ENCODE measurements around the gene ZNF185.
A peak's percentile ranks its signal among the peaks of the same experiment; 100 is the strongest.

The ZNF185 gene

DNA sequence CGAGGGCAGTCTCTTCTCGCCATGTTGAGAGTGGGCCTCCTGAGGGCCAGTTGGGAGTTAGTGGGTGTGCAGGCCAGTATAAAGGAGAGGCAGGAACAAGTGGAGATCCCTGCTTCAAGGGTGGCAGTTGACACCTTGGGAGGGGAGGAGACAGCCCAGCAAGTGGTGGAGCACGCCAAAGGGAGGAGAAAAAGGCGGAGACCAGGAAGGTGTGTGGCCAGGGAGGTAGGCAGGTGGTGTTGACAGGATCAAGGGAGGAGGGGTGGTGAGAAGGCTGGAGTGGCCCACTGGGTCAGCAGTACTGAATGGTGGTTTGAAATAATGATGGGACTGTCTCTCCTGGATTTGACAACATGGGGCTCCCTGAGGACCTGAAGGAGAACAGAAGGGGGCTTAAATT, 32.6 kb downstream of the ZNF185 start:
- DNase-seq (ENCODE audit: low read depth, low spot score) = no peak
- H3K27me3 ChIP-seq (ENCODE audit: insufficient read depth, insufficient read length) = no peaks in the 10 kb centered on the region
- H3K9ac ChIP-seq (ENCODE audit: insufficient read length, low read depth) = no peak overlapping the region
- H3K4me3 ChIP-seq (ENCODE audit: insufficient read length, low read depth) = no peak overlapping the region
- peaks cover 3% of the 10 kb centered on the region for H3K4me1 ChIP-seq (ENCODE audit: insufficient read depth, insufficient read length)
- no peak for TF ChIP-seq SUZ12 (IDR thresholded peaks at IDR 0.05; ENCODE audit: extremely low read depth, insufficient read depth, insufficient read length)
- TF ChIP-seq YY1 (IDR thresholded peaks at IDR 0.05; ENCODE audit: insufficient read depth, insufficient read length) = no peak
- no peak for TF ChIP-seq ZNF274 (IDR thresholded peaks at IDR 0.05; ENCODE audit: low read depth, low read length)
- no peaks in the 10 kb centered on the region for H3K9me3 ChIP-seq (ENCODE audit: insufficient read depth, low read length)
- H3K36me3 ChIP-seq (ENCODE audit: insufficient read depth, insufficient read length, low read length) = peaks cover 10% of the 10 kb centered on the region

DNA sequence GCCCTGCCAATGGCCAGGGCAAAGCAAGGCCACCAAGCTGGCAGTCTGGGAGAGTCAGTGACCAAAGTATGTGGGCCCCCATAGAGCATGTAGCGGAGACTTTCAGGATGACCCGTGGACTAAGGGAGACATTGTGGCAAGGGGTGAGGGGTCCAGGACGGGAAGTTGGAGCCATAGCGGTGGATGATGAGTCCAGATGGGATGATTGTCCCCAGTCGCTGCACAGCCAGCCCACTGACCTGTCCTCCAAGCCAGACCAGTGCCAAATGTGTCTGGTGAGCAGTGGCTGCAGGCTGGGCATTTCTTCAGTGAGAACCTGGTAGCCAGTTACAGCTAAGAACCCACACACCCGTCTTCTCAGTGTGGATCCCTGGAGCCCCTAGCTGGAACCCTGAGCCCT, 34.3 kb downstream of the ZNF185 start:
- TF ChIP-seq YY1 (IDR thresholded peaks at IDR 0.05; ENCODE audit: insufficient read depth, insufficient read length) (no peak), ZNF274 (IDR thresholded peaks at IDR 0.05; ENCODE audit: low read depth, low read length) (no peak), SUZ12 (IDR thresholded peaks at IDR 0.05; ENCODE audit: extremely low read depth, insufficient read depth, insufficient read length) (no peak)
- H3K9ac ChIP-seq (ENCODE audit: insufficient read length, low read depth) = no peak overlapping the region
- no peaks in the 10 kb centered on the region for H3K4me1 ChIP-seq (ENCODE audit: insufficient read depth, insufficient read length)
- DNase-seq (ENCODE audit: low read depth, low spot score) = no peak
- H3K36me3 ChIP-seq (ENCODE audit: insufficient read depth, insufficient read length, low read length) = peaks cover 10% of the 10 kb centered on the region
- H3K27me3 ChIP-seq (ENCODE audit: insufficient read depth, insufficient read length) = no peaks in the 10 kb centered on the region
- H3K4me3 ChIP-seq (ENCODE audit: insufficient read length, low read depth) = no peak overlapping the region
- no peaks in the 10 kb centered on the region for H3K9me3 ChIP-seq (ENCODE audit: insufficient read depth, low read length)

DNA sequence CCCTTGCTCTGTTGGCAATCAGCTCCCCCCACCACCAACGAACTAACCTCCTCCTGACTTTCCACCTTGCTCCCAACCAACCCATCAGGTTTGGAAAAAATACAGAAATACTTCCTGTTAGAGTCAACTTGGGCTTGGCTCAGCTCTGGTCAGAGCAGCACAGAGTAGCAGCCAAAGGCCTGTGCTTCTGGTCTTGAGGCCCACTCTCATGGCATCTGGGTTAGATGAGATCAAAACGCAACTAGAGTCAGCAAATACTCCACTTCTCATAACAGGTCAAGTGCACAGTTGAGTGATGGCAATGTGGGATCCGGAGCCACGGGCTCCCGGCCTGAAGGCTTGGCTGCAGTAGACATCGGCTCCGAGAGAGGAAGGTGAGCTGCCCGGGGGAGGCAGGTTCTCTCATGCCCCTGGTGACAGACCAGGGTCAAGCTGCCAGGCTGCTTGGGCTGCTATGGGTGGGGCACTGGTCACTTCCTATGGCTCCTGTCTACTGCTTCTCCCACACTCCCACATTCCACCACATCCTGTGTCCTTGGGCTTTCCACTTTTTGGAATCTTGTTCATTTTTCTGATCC, 34.8 kb downstream of the ZNF185 start:
- Histone ChIP-seq H3K4me3 (ENCODE audit: insufficient read length, low read depth) (no peak overlapping the region), H3K27me3 (ENCODE audit: insufficient read depth, insufficient read length) (no peaks in the 10 kb centered on the region), H3K4me1 (ENCODE audit: insufficient read depth, insufficient read length) (no peaks in the 10 kb centered on the region), H3K9me3 (ENCODE audit: insufficient read depth, low read length) (no peaks in the 10 kb centered on the region), H3K9ac (ENCODE audit: insufficient read length, low read depth) (no peak overlapping the region), H3K36me3 (ENCODE audit: insufficient read depth, insufficient read length, low read length) (peaks cover 10% of the 10 kb centered on the region)
- no peak for DNase-seq (ENCODE audit: low read depth, low spot score)
- TF ChIP-seq SUZ12 (IDR thresholded peaks at IDR 0.05; ENCODE audit: extremely low read depth, insufficient read depth, insufficient read length) (no peak), YY1 (IDR thresholded peaks at IDR 0.05; ENCODE audit: insufficient read depth, insufficient read length) (no peak)

DNA sequence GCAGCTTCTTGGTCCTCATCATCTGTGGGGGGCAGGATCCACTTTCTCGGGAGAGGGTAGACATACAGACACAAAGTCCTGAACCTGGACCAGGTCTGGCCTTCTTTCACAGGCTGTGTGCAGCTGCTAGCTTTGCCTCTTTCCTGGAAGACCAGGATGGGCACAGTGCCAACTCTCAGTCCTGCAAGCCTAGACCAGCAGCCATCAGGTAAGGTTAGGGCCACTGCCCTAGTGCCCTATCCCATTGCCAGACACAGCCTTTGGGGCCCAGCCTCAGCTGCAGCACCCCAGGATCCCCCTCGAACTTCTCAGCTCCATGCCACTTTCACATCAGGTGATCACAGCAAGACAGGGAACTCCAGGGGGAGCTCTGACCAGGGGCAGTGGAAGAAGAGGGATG, 38.4 kb downstream of the ZNF185 start:
- H3K9me3 ChIP-seq (ENCODE audit: insufficient read depth, low read length) = no peaks in the 10 kb centered on the region
- no peak for DNase-seq (ENCODE audit: low read depth, low spot score)
- no peak for TF ChIP-seq YY1 (IDR thresholded peaks at IDR 0.05; ENCODE audit: insufficient read depth, insufficient read length)
- no peak for TF ChIP-seq SUZ12 (IDR thresholded peaks at IDR 0.05; ENCODE audit: extremely low read depth, insufficient read depth, insufficient read length)
- no peak for TF ChIP-seq ZNF274 (IDR thresholded peaks at IDR 0.05; ENCODE audit: low read depth, low read length)
- no peaks in the 10 kb centered on the region for H3K27me3 ChIP-seq (ENCODE audit: insufficient read depth, insufficient read length)
- no peak overlapping the region for H3K9ac ChIP-seq (ENCODE audit: insufficient read length, low read depth)
- H3K4me3 ChIP-seq (ENCODE audit: insufficient read length, low read depth) = no peak overlapping the region
- H3K36me3 ChIP-seq (ENCODE audit: insufficient read depth, insufficient read length, low read length) = peaks cover 10% of the 10 kb centered on the region
- no peaks in the 10 kb centered on the region for H3K4me1 ChIP-seq (ENCODE audit: insufficient read depth, insufficient read length)

DNA sequence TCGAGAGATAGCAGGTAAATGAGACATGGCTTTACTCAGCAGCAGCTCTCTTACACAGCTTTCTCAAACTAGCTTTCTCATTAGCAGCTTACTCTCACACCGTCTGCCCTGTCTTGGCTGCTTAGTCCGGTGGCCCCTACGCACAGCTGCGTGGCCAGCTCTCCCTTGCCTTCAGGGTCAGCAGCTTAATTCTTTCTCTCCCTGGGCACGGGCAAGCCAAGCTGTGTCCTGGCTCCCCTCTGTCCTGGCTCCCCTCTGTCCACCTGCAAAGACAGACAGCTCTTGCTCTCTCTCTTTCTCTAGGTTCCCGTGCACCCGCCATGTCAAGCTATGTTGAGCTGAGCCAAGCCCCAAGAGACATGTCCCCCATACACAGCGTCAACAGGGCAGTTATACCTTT, 39.4 kb downstream of the ZNF185 start:
- TF ChIP-seq SUZ12 (IDR thresholded peaks at IDR 0.05; ENCODE audit: extremely low read depth, insufficient read depth, insufficient read length) = no peak
- no peak for TF ChIP-seq ZNF274 (IDR thresholded peaks at IDR 0.05; ENCODE audit: low read depth, low read length)
- TF ChIP-seq YY1 (IDR thresholded peaks at IDR 0.05; ENCODE audit: insufficient read depth, insufficient read length) = no peak
- no peaks in the 10 kb centered on the region for H3K4me1 ChIP-seq (ENCODE audit: insufficient read depth, insufficient read length)
- peaks cover 6% of the 10 kb centered on the region for H3K36me3 ChIP-seq (ENCODE audit: insufficient read depth, insufficient read length, low read length)
- no peak overlapping the region for H3K9ac ChIP-seq (ENCODE audit: insufficient read length, low read depth)
- H3K4me3 ChIP-seq (ENCODE audit: insufficient read length, low read depth) = no peak overlapping the region
- DNase-seq (ENCODE audit: low read depth, low spot score) = no peak
- no peaks in the 10 kb centered on the region for H3K27me3 ChIP-seq (ENCODE audit: insufficient read depth, insufficient read length)
- no peaks in the 10 kb centered on the region for H3K9me3 ChIP-seq (ENCODE audit: insufficient read depth, low read length)

DNA sequence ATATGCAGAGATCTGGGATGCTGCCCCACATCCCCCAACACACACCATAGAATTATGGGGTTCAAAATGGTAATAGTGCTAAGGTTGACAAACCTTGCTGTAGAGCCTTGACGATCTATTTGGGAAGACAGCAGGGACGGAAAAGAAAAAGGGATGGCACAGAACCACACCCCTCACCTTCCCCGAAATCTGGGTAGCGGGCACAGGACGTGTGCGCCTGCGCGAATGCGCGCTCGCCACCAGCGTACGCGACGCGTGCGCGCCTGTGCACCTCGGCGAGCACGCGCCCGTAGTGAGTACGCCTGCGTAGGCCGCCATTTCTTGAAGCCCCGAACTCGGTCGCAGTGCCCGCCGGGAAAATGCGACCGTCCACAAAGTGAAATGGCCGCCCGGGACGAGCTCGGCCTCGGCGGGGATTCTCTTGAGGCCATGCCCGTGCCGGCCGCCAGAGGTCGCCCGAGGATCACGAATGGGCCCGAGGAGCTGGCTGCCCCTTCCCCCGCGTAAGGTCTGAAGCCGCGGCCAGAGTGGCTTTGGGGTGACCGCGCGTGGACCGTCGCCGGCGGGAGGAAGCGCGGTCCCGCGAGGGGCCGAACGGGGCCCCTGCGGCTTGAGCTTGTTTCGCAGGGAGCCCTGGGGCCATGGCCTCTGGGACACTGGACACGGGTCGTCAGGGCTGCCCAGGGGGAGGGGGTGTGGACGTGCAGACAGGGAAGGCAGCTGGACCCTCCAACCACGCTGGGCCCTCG, 43.6 kb downstream of the ZNF185 start:
- Histone ChIP-seq H3K36me3 (ENCODE audit: insufficient read depth, insufficient read length, low read length) (peaks cover 3% of the 10 kb centered on the region), H3K27me3 (ENCODE audit: insufficient read depth, insufficient read length) (no peaks in the 10 kb centered on the region), H3K9me3 (ENCODE audit: insufficient read depth, low read length) (no peaks in the 10 kb centered on the region), H3K4me3 (ENCODE audit: insufficient read length, low read depth) (peak overlapping the region; percentile 39), H3K4me1 (ENCODE audit: insufficient read depth, insufficient read length) (no peaks in the 10 kb centered on the region), H3K9ac (ENCODE audit: insufficient read length, low read depth) (peak overlapping the region; percentile 61)
- TF ChIP-seq YY1 (IDR thresholded peaks at IDR 0.05; ENCODE audit: insufficient read depth, insufficient read length) (peak; percentile 86), SUZ12 (IDR thresholded peaks at IDR 0.05; ENCODE audit: extremely low read depth, insufficient read depth, insufficient read length) (no peak)
- peak; percentile 80 for DNase-seq (ENCODE audit: low read depth, low spot score)

DNA sequence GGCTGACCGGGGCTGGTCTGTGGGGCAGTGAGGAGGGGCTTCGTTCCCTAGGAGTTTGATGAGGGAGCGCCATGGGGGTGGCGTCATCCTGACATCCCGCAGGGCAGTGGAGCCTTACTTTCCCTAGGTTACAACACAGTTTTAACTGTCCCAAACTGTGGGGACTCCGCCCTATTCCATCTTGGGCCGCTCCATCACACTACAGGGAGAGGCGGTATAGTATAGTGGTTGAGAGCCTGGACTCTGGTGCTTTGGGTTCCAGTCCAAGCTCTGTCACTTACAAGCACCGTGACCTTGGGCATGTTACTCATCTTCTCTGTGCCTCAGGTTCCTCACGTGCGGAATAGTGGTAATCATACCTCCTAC, 44.2 kb downstream of the ZNF185 start:
- H3K4me3 ChIP-seq (ENCODE audit: insufficient read length, low read depth) = peak overlapping the region; percentile 39
- TF ChIP-seq ZNF274 (IDR thresholded peaks at IDR 0.05; ENCODE audit: low read depth, low read length) = no peak
- no peak for TF ChIP-seq SUZ12 (IDR thresholded peaks at IDR 0.05; ENCODE audit: extremely low read depth, insufficient read depth, insufficient read length)
- no peak for TF ChIP-seq YY1 (IDR thresholded peaks at IDR 0.05; ENCODE audit: insufficient read depth, insufficient read length)

More for the DNA sequence above, 44.2 kb downstream of the ZNF185 start:
- no peak for DNase-seq (ENCODE audit: low read depth, low spot score)
- Histone ChIP-seq H3K4me1 (ENCODE audit: insufficient read depth, insufficient read length) (no peaks in the 10 kb centered on the region), H3K9me3 (ENCODE audit: insufficient read depth, low read length) (no peaks in the 10 kb centered on the region), H3K36me3 (ENCODE audit: insufficient read depth, insufficient read length, low read length) (peaks cover 7% of the 10 kb centered on the region), H3K9ac (ENCODE audit: insufficient read length, low read depth) (peak overlapping the region; percentile 61), H3K27me3 (ENCODE audit: insufficient read depth, insufficient read length) (no peaks in the 10 kb centered on the region)
